ENCODE results near the gene DND1.

Gene DND1

GRCh38 chr5:140637371-140638100 lies 35.8 kb downstream of the DND1 start:
- Histone ChIP-seq H3K9me3 (ENCODE audit: severe bottlenecking) (no peaks in the 10 kb centered on the region), H3K4me3 (ENCODE audit: severe bottlenecking) (no peak overlapping the region), H3K27ac (ENCODE audit: poor library complexity, severe bottlenecking) (no peak overlapping the region), H3K36me3 (ENCODE audit: low read depth) (0 out of 2 replicates have a peak, but pooled peaks cover 3% of the 10 kb centered on the region), H3K4me1 (ENCODE audit: insufficient read depth, poor library complexity, severe bottlenecking) (peaks cover 4% of the 10 kb centered on the region), H3K27me3 (ENCODE audit: insufficient read depth, poor library complexity, severe bottlenecking) (no peaks in the 10 kb centered on the region)
- DNase-seq (ENCODE audit: low spot score), result no peak
- TF ChIP-seq CTCF (IDR thresholded peaks at IDR 0.05; ENCODE audit: poor library complexity, severe bottlenecking), result no peak
- ATAC-seq (ENCODE audit: low read depth), result no peak

- H3K4me1 ChIP-seq (ENCODE audit: insufficient read depth, poor library complexity, severe bottlenecking), result peaks cover 4% of the 10 kb centered on the region
- peak; percentile 23 for TF ChIP-seq CTCF (IDR thresholded peaks at IDR 0.05; ENCODE audit: poor library complexity, severe bottlenecking)
Observed at GRCh38 chr5:140635291-140636257, 37.8 kb downstream of the DND1 start.

GRCh38 chr5:140634103-140634502 lies 39.3 kb downstream of the DND1 start:
- no peak for DNase-seq (ENCODE audit: low spot score)
- no peak for TF ChIP-seq CTCF (IDR thresholded peaks at IDR 0.05; ENCODE audit: poor library complexity, severe bottlenecking)
- H3K27me3 ChIP-seq (ENCODE audit: insufficient read depth, poor library complexity, severe bottlenecking), result no peaks in the 10 kb centered on the region
- H3K4me1 ChIP-seq (ENCODE audit: insufficient read depth, poor library complexity, severe bottlenecking), result peaks cover 4% of the 10 kb centered on the region
- ATAC-seq (ENCODE audit: low read depth), result no peak
- H3K9me3 ChIP-seq (ENCODE audit: severe bottlenecking), result no peaks in the 10 kb centered on the region
- H3K36me3 ChIP-seq (ENCODE audit: low read depth), result no peaks in the 10 kb centered on the region
- no peak overlapping the region for H3K27ac ChIP-seq (ENCODE audit: poor library complexity, severe bottlenecking)
- H3K4me3 ChIP-seq (ENCODE audit: severe bottlenecking), result no peak overlapping the region

More at GRCh38 chr5:140635291-140636257, 37.8 kb downstream of the DND1 start:
- Histone ChIP-seq H3K36me3 (ENCODE audit: low read depth) (no peaks in the 10 kb centered on the region), H3K27me3 (ENCODE audit: insufficient read depth, poor library complexity, severe bottlenecking) (no peaks in the 10 kb centered on the region), H3K9me3 (ENCODE audit: severe bottlenecking) (no peaks in the 10 kb centered on the region), H3K4me3 (ENCODE audit: severe bottlenecking) (no peak overlapping the region), H3K27ac (ENCODE audit: poor library complexity, severe bottlenecking) (no peak overlapping the region)
- DNase-seq (ENCODE audit: low spot score) (no peak), ATAC-seq (ENCODE audit: low read depth) (no peak)

- H3K36me3 ChIP-seq (ENCODE audit: low read depth), result no peaks in the 10 kb centered on the region
- ATAC-seq (ENCODE audit: low read depth) (no peak), DNase-seq (ENCODE audit: low spot score) (no peak)
- TF ChIP-seq CTCF (IDR thresholded peaks at IDR 0.05; ENCODE audit: poor library complexity, severe bottlenecking), result no peak
- peaks cover 5% of the 10 kb centered on the region for H3K9me3 ChIP-seq (ENCODE audit: severe bottlenecking)
- no peak overlapping the region for H3K4me3 ChIP-seq (ENCODE audit: severe bottlenecking)
- H3K4me1 ChIP-seq (ENCODE audit: insufficient read depth, poor library complexity, severe bottlenecking), result no peaks in the 10 kb centered on the region
- H3K27me3 ChIP-seq (ENCODE audit: insufficient read depth, poor library complexity, severe bottlenecking), result no peaks in the 10 kb centered on the region
- no peak overlapping the region for H3K27ac ChIP-seq (ENCODE audit: poor library complexity, severe bottlenecking)
Observed at GRCh38 chr5:140633501-140633900, 39.9 kb downstream of the DND1 start.
